ENCODE data around the gene FGR.
A peak's percentile ranks its signal among the peaks of the same experiment; 100 is the strongest.

Gene FGR

GRCh38 chr1:27585684-27586083, 49.3 kb downstream of the FGR start:
- DNase-seq = no peak

- no peak for DNase-seq
Measured at GRCh38 chr1:27584453-27584852, 50.5 kb downstream of the FGR start.

GRCh38 chr1:27583479-27583878, 51.5 kb downstream of the FGR start:
- no peak for DNase-seq

DNA sequence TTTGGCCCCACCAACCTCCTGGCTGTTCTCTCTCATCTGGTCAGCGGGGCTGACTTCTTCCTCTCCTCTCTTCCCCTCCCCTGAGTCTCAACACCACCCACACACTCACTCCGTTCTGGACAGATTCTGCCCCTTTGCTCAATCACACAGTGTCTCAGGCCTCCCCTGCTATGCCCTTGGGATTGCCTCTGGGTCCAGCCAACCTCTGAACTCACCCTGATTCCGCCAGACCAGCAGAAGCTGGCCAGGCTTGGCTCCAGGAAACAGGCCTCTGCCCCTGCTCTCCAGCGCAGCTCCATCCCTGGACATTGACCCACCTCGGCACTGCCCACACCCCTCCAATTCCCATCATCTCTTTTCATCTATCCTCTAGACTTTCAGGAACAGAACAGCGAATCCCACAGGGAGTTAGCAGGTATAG, 53.2 kb downstream of the FGR start:
- DNase-seq = no peak

- no peak for DNase-seq
Measured at GRCh38 chr1:27577504-27578188, 57.3 kb downstream of the FGR start.

- DNase-seq = no peak
Measured at GRCh38 chr1:27576806-27577227, 58.2 kb downstream of the FGR start.

- no peak for DNase-seq
Measured at GRCh38 chr1:27575840-27576331, 59.1 kb downstream of the FGR start.

DNA sequence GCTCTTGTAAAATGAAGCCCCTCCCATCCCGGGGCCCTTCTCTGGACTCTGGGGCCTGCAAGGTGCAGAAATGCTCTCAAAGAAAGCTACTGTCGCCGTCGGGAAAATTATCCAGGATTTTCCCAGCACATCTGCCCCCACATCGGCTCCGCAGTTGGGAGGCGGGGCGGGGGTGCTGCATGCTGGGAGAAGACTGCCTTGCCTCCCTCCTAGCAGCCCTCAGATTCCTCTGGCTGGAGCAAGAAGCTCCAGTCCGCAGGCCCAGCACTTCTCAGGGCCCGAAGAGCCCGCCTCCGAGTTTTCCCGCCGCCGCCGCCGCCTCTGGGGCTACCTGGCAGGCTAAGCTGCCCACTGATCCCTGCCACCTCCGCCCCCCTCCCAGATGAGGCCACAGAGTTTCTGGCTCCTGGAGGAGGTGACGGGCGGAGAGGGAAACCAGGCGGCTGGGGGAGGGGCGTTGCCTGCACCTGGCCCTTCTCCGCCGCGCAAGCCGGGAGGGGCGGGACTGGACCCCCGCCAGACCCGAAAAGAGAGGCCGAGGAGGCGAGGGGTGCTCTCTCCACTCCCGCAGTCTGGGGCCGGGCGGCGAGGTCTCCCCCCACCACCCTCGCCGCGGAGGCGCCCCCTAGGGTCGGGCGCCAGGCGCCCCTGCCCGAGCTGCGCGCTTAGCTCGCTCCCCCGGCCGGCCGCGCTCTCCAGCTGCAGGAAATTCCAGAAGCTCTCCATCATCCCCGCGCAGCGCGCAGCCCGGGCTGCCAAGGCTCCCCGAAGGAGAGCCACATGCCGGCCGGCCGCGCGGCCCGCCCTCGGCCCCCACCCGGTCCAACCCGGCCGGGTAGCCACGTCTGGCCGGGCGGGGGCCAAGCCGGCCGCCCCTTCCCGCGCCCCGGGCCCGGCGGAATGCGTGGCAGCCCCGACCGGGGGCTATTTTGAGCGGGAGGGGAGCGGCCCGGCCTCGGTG, 59.8 kb downstream of the FGR start:
- no peak for DNase-seq

DNA sequence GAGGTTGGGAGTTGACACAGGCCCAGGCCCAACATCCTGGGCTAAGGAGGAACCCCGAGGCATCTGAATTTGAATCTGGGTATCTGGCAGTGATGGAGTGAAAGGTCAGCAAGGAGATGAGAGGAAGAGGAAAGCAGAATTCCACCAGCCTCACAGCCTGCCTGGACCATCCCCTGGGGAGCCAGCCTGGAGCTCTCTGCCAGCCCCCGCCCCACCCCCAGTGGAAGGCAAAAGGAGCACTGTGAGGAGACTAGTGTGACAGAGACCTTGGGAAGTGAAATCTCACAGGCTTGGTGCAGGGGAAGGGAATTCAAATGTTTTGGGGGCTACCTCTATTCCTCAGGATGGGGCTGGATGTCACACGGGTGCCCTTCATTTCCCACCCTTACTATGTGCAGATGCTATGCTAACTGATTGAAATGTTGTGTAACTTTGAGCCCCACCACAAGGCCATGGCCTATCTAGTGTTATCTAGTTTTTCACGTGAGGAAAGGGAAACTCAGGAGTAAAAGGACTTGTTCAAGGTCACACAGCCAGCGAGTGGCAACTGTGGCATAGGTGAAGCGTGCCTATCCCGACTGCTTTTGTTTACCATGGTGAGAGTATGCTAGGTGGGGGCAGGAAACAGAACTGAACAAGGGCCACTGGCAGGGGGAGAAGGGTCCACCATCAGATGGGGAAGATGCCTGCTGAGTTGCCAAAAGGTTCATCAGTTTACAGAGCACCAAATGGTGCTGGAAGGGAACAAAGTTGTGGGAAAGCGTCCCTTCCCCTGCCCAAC, 60.8 kb downstream of the FGR start:
- DNase-seq = no peak

- DNase-seq = no peak
Measured at GRCh38 chr1:27572679-27573426, 62.1 kb downstream of the FGR start.

DNA sequence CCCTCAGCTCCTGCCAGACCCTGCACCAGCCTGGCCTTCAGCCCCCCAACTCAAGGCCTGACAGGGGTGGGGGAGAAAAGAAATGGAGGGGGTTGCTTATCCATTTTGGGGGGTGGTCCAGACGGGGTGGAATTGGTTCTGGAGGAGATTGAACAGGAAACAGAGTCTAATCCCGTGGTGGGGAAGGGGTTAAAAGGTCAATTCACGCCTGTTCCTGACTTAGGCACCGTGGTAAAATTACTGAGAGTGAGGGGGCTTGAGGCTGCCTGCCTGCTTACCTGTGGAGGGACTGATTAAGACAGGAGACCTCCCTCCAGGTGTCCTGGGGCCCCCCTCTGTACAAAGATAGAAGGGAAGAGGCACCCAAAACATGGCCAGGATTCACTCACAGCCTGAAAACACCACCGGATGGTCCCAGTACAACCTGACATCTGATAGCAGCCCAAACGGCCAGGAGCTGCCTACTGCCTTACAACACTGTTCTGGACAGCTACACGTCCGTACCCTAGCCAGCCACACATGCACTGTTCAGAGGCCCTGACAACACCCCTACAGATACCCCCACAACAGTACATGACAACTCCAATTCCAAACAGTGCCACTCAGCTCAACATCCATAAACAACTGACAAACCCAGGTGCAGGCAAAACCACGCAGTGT, 62.8 kb downstream of the FGR start:
- no peak for DNase-seq

- no peak for DNase-seq
Measured at GRCh38 chr1:27571439-27572018, 63.5 kb downstream of the FGR start.

DNA sequence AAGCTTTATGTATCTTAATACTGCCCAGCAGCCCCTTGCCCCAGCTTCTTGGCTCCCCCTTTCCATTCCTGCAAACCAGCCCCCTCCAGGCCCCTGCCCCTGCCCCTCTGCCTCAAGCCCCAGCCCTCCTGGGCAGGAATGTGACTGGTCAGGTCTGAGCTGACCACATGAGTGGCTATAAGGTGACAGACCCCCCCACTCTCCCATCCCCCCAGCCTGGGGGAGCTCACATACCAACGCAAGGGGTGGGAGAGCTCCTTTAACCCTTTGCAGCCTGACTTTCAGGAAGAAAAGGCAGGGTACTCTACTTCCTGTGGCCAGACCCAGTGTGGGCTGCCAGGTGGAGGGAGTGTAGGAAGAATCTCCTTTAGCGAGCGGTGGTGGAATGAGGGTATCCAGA, 64.2 kb downstream of the FGR start:
- no peak for DNase-seq

DNA sequence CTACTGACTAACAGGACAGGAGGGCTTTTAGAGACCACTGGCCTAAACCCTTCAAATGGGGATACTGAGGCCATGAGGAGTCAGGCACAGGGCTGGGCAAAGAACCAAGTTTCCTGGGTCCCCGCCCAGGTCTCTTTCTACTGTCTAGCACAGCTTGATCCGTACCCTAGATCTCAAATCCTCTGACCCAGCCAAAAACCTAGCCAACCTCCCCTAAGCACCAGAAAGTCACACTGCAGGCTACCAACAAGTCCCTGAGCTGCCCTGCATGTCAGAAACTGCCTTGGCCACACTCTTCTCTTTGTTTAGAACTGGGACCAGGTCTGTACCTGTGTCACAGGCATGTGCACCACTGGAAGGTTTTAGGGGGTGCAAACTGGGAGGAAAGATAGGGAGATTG, 64.6 kb downstream of the FGR start:
- no peak for DNase-seq

DNA sequence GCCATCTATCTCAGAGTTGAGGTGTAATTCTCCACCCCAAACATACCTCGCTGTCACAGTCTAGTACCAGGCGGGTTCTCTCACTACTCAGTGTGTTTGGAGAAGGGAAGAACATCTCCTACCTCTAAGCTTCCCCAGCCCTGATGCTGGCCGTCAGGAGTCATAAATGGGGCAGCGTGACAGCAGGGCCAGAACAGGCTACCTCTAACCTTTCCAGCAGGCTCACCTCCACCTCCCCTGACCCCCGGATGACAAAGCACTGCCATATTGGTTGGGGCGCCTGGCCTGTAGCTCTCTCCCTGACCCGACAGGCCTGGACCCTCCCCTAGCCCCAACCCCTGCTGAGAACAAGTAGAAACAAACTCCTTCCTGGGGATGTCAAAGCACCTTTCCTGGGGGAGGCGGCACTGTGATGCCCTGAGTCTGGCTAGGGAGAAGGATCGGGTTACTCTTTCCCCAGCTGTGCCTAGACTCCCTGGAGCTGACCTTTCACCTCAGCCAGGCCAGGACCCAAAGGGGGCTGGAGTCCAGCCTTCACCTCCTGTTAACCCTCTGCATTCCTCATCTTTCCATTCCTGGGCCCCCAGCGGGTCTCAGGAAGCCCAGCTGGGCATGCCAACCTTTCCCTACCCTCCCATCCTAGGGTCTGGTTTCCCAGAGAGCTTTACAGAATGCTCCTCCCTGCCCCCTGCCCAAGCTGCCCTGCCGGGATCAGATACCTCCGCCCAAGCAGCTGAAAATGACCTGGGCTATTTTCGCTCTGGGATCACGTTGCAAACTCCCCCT, 65.3 kb downstream of the FGR start:
- DNase-seq = no peak

- peak in 1 of 5 experiments; percentile 14 for DNase-seq
Measured at GRCh38 chr1:27569088-27569460, 65.9 kb downstream of the FGR start.

GRCh38 chr1:27568300-27569087, 66.5 kb downstream of the FGR start:
- DNase-seq = peak; percentile 83 to 94 (median 93)

DNA sequence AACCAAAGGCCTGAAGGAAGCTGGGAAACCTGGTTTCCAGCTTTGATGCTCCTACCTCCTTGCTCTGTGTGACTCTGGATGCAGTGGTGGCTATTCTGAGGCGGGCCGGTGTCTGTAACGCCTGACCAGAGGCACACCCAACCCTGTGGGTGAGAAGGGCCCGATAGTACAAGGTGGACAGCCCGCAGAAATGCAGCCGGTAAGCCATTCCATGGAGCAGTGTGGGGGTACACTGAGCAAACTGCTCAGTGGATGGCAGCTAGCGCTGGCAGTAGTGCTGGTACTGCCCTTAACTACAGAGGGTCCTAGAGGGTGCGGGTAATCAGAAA, 67.0 kb downstream of the FGR start:
- DNase-seq = no peak

- DNase-seq = no peak
Measured at GRCh38 chr1:27567146-27567526, 67.8 kb downstream of the FGR start.

All from T-helper 2 cell (primary cell).